Measurements from ENCODE around the gene PPP1R7. TPM values are rescaled to one million over a fixed set of nuclear protein-coding genes. Genes with fewer than 3 reads are reported as not detected.

The PPP1R7 gene
- total and polyA plus RNA-seq, 2 experiments from 2014 or later: 44.0 to 98.4 TPM

DNA sequence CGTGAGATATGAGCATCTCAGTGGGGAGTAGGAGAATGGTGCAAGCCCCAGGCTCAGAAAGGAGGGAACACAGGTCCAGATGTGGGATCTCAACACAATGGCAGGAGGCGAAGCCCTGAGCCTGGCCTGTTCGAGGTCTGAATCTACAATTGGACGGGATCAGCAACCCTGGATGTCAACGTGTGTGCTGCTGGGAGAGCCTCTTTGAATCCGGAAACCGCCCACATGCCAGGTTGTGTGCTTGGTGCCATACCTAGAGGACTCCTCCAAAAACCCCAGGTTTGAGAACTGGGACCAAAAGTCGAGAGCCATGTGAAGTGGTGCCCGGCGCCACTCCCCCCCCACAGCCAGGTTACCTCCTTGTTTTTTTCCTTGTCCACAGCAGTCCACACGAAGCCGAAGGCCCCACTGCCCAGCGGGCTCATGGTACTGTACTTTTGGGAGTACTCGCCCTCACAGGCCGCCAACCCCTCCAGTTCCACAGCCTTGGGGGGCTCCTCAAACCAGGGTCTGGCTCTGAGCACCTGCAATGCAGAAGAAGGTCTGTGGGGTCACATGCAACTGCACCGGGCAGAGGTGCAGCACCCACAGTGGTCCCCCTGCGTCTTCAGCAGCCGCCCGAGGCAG, 27.8 kb upstream of the PPP1R7 start:
- TF ChIP-seq, protein P1, sequence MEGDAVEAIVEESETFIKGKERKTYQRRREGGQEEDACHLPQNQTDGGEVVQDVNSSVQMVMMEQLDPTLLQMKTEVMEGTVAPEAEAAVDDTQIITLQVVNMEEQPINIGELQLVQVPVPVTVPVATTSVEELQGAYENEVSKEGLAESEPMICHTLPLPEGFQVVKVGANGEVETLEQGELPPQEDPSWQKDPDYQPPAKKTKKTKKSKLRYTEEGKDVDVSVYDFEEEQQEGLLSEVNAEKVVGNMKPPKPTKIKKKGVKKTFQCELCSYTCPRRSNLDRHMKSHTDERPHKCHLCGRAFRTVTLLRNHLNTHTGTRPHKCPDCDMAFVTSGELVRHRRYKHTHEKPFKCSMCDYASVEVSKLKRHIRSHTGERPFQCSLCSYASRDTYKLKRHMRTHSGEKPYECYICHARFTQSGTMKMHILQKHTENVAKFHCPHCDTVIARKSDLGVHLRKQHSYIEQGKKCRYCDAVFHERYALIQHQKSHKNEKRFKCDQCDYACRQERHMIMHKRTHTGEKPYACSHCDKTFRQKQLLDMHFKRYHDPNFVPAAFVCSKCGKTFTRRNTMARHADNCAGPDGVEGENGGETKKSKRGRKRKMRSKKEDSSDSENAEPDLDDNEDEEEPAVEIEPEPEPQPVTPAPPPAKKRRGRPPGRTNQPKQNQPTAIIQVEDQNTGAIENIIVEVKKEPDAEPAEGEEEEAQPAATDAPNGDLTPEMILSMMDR (IDR thresholded peaks at IDR 0.05; ENCODE audit: low read depth, low read length): no peak
- H3K36me3 ChIP-seq: no peaks in the 10 kb centered on the region
- H3K4me3 ChIP-seq: no peak overlapping the region
- DNase-seq (ENCODE audit: low read depth in 1 of 2, low spot score in 1 of 2): no peak
- no peaks in the 10 kb centered on the region for H3K9me3 ChIP-seq (ENCODE audit: low read depth)
- H3K27me3 ChIP-seq: no peaks in the 10 kb centered on the region
- no peak overlapping the region for H3K27ac ChIP-seq
- no peaks in the 10 kb centered on the region for H3K4me1 ChIP-seq (ENCODE audit: low read depth)

DNA sequence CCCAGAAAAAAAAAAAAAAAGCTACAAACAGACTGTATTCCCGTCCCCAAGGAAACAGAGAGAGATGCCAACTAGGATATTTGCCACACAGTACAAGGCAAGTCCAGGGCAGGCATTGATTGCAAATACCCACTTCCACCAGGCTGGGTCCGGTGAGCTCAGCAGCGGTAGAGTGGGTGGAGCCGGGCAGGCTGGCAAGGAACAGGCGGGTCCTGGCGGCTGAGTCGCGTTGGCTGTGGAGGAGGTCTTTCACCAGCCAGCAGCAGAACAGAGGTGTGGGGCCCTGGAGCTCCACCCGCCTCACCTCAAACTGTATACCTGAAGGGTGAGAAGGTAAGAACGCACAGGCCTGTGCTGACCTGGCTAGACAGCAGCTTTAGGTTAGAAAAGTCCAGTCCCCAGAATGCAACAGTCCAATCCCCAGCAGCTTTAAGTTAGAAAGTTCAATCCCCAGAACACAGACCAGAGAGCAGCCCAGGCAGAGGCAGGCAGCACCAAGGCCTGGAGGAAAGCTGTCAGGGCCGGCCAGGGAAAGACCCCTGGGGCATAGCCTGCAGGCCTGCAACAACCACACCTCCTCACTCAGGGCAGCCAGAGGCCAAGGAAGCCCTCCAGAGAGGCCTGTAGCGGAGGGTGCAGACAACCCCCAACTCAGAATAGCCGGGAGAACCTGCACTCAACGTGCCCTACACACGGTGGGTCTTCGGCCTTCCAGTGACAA, 26.3 kb upstream of the PPP1R7 start:
- H3K9me3 ChIP-seq (ENCODE audit: low read depth): no peaks in the 10 kb centered on the region
- H3K27ac ChIP-seq: no peak overlapping the region
- TF ChIP-seq, protein P1 (IDR thresholded peaks at IDR 0.05; ENCODE audit: low read depth, low read length): no peak
- H3K4me1 ChIP-seq (ENCODE audit: low read depth): no peaks in the 10 kb centered on the region
- DNase-seq (ENCODE audit: low read depth in 1 of 2, low spot score in 1 of 2): no peak
- H3K4me3 ChIP-seq: no peak overlapping the region
- no peaks in the 10 kb centered on the region for H3K27me3 ChIP-seq
- no peaks in the 10 kb centered on the region for H3K36me3 ChIP-seq

DNA sequence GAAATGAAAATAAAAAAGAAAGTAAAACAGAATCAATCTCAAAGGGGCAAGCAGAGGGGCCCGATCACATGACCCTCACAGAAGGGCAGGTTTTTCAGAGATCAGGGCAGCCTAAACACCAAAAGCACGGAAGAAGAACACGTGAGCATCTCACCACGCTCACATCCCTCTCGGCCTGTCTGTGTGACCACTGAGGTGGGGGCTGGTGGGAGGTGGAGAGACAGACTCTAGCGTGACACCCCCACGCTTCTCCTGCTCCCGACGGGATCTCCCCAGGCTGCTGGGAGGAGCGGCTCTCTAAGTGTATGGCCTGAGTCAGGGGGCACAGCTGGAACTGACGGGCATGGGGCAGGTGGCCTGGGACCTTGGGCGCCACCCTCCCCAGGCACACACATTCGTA, 24.6 kb upstream of the PPP1R7 start:
- no peaks in the 10 kb centered on the region for H3K36me3 ChIP-seq
- no peaks in the 10 kb centered on the region for H3K4me1 ChIP-seq (ENCODE audit: low read depth)
- H3K4me3 ChIP-seq: no peak overlapping the region
- no peak for DNase-seq (ENCODE audit: low read depth in 1 of 2, low spot score in 1 of 2)
- H3K27ac ChIP-seq: no peak overlapping the region
- H3K27me3 ChIP-seq: no peaks in the 10 kb centered on the region
- TF ChIP-seq, protein P1 (IDR thresholded peaks at IDR 0.05; ENCODE audit: low read depth, low read length): no peak
- H3K9me3 ChIP-seq (ENCODE audit: low read depth): no peaks in the 10 kb centered on the region

DNA sequence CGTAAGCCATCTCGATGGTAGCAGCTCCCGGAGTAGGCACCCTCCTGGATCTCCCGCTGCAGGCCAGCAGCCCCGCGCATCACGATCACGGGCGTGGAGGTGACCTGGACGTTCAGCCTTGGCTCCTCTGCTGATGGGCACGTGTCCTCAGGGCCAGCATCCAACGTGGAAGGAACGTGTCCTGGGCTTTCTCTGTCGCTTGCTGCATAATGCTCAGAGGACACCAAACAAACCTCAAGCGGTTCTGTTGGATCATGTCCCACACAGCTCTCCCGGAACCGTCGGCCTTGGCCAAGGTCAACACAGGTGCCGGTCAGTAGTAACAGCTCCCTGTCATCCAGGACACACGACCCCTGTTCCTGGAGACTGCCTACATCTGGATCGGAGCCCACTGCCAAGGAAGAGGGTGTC, 24.1 kb upstream of the PPP1R7 start:
- H3K27me3 ChIP-seq: no peaks in the 10 kb centered on the region
- H3K9me3 ChIP-seq (ENCODE audit: low read depth): no peaks in the 10 kb centered on the region
- H3K36me3 ChIP-seq: no peaks in the 10 kb centered on the region
- no peak for DNase-seq (ENCODE audit: low read depth in 1 of 2, low spot score in 1 of 2)
- H3K4me3 ChIP-seq: no peak overlapping the region
- TF ChIP-seq, protein P1 (IDR thresholded peaks at IDR 0.05; ENCODE audit: low read depth, low read length): no peak
- H3K4me1 ChIP-seq (ENCODE audit: low read depth): no peaks in the 10 kb centered on the region
- H3K27ac ChIP-seq: no peak overlapping the region

DNA sequence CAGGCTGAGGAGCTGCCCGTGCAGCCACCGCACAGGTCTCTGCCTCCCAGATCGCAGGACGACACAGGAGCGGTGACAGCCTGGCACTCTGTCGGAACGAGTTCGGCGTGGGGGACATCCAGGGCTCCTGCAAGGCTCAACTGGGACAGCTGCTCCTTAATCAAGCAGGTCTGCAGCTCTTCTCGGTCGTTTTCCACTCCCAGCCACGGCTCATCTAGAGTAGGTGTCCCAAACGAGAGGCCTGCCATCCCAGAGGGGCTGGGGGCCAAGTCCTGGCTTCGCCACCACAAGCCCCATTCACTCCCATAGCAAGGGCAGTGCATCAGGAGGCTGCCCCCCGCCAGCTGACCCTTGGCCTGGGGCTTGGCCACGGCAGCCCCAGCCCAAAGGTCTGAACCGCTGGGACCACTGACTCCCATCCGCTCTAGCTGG, 23.5 kb upstream of the PPP1R7 start:
- TF ChIP-seq, protein P1 (IDR thresholded peaks at IDR 0.05; ENCODE audit: low read depth, low read length): no peak
- Histone ChIP-seq H3K27me3 (no peaks in the 10 kb centered on the region), H3K4me3 (no peak overlapping the region), H3K36me3 (no peaks in the 10 kb centered on the region), H3K9me3 (ENCODE audit: low read depth) (no peaks in the 10 kb centered on the region), H3K27ac (no peak overlapping the region), H3K4me1 (ENCODE audit: low read depth) (no peaks in the 10 kb centered on the region)
- no peak for DNase-seq (ENCODE audit: low read depth in 1 of 2, low spot score in 1 of 2)

Measured in cardiac muscle cell (in vitro differentiated cells and primary cell).